Measurements from ENCODE around the gene SUCLG2.
"Not testable (repeated sequence)": the region's sequence is repeated elsewhere in the genome, so short reads cannot be mapped to it uniquely, and the experiment has no call there.

SUCLG2 gene

DNA sequence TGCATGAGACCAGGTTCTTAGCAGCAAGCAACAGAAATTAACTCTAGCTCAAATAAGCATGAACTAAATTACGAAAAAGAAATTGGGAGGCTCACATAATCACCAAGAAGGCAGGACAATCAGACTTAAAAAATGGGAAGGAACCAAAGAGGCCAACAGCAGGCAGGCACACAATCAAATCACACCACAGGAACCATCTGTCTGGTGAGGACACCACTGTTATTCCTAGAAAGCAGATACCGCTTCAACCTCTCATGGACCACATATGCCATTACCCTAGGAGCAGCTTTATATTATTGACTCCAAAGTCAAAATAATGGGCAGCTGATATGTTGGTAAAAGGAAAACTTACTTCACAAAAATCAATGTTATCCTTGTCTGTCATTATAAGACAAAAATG is 51.6 kb downstream of the SUCLG2 start:
- no peak for DNase-seq

DNA sequence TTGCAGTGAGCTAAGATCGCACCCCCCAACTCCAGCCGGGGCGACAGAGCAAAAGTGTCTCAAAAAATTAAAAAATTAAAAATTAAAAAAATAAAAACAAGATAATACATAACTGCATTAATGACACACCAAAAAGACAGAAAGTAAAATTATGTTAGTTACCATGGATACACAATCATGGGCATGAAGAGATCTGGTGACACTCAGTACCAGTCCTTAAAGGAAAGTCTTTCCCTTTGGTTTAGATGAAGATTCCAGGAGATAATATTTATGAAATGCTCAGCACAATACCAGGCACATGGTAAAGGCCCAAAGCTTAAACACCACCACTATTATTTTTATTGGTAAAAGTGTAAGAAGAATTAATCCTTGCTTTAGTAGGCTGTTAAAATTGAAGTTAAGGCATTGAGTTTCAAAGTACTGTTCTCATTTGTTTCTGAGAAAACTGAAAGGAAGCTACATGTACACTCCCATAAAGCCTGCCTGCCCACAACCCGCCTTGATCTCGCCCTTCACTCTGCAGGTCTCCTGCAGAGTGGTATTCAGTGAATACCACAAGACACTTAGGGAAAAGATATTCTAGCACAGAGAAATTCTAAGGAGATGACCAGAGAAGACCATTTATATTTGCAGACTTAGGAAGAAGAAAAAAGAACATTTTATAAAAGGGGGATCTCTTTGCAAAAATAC is 52.3 kb downstream of the SUCLG2 start:
- DNase-seq: no peak

- no peak for DNase-seq
These were observed 53.0 kb downstream of the SUCLG2 start for GRCh38 chr3:67601385-67601784.

- DNase-seq: no peak
These were observed 54.6 kb downstream of the SUCLG2 start for GRCh38 chr3:67599821-67600220.

GRCh38 chr3:67598814-67599556 is 55.4 kb downstream of the SUCLG2 start:
- DNase-seq: no peak

- no peak for DNase-seq
These were observed 59.0 kb downstream of the SUCLG2 start for GRCh38 chr3:67595424-67595823.

- no peak for DNase-seq
These were observed 60.6 kb downstream of the SUCLG2 start for GRCh38 chr3:67593761-67594234.

DNA sequence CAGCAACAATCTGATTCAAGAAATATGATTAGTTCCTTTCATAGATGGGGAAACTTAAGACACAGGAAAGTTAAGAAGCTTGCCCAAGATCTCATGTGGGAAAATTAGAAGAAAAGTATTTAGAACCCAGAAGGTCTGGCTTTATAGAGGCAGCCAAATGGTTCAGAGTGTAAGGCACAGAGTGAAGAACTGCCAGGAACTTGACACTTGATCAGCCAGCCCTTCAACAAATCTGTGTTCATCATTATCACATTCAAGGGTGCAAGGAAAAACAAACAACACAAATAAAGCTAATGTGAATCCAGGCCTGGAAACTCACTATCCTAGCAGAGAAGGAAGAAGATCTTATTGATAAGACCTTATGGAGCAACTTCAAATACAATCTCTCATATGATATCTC is 62.4 kb downstream of the SUCLG2 start:
- DNase-seq: no peak

- no peak for DNase-seq
These were observed 66.6 kb downstream of the SUCLG2 start for GRCh38 chr3:67587811-67588210.

- no peak for DNase-seq
These were observed 67.1 kb downstream of the SUCLG2 start for GRCh38 chr3:67587301-67587700.

DNA sequence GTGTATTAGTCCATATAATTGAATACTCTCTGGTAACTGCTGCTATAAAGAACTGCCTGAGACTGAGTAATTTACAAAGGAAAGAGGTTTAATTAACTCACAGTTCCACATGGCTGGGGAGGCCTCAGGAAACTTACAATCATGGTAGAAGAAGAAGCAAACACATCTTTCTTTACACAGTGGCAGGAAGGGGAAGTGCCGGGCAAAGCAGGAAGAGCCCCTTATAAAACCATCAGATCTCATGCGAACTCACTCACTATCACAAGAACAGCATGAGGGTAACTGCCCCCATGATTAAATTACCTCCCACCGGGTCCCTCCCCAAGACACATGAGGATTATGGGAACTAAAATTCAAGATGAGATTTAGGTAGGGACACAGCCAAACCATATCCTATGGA is 69.8 kb downstream of the SUCLG2 start:
- not testable (repeated sequence) for DNase-seq

DNA sequence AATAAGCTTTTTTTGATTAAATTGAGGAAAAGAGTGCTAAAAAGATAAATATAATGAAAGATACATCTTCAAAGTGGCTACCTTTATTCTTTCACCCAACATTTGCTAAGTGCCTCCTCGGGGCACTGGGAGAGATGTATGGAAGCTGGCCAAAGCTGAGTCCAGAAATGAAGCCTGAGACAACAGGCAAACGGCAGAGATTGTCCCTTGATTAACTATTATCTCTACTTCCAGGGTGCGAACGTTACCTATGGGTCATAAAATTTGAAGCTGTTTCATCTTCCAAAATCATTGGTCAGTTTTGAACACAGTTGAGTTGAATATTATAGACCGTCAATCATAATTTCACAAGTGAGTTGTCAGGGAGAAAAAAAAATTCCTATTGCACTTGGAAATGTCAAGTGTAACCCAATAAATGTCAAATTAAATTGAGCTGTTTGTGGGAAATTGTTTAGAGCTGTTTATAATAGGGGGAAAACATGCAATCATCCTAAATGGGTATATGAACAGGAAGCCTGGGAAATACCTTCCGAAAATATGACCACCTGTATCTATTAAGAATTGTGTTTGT is 73.9 kb downstream of the SUCLG2 start:
- DNase-seq: peak; percentile 17

GRCh38 chr3:67578416-67578815 is 76.0 kb downstream of the SUCLG2 start:
- DNase-seq: no peak

- no peak for DNase-seq
These were observed 78.0 kb downstream of the SUCLG2 start for GRCh38 chr3:67576441-67576840.

DNA sequence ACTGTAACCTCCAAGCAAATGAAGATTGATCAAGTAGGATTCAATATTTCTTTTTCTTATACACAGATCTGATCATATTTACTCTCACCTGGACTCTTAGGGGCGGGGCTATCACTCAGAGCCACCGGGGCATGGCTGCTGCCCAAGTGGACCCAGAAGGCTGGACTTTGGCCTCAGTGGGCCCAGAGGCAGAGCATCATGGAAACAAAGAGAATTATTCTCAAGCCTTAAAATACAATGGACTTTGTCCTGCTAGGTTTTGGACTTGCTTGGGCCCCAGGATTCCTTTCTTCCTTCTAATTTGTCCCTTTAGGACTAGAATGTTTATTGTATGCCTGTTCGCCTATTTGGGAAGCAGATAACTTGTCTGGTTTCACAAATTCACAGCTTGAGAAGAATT is 85.1 kb downstream of the SUCLG2 start:
- DNase-seq: no peak

DNA sequence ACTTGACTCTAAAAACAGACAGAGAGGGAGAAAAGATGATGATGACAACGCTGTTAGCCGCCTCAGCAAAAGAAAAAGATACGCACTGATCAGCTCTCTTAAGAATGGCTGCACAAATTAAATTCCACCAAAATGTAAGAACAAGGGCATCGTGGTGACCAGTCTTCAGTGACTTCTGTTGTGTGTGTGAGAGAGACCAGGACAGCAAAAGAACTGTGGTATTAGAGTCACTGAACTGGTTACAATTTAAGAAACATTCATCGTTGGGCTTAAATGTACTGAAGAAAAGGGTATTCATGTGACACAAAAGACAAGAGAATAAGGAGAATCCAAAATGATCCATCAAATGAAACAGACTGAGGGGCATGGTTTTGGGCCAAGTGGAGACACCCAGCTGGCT is 86.5 kb downstream of the SUCLG2 start:
- DNase-seq: no peak

GRCh38 chr3:67564973-67565372 is 89.4 kb downstream of the SUCLG2 start:
- no peak for DNase-seq

DNA sequence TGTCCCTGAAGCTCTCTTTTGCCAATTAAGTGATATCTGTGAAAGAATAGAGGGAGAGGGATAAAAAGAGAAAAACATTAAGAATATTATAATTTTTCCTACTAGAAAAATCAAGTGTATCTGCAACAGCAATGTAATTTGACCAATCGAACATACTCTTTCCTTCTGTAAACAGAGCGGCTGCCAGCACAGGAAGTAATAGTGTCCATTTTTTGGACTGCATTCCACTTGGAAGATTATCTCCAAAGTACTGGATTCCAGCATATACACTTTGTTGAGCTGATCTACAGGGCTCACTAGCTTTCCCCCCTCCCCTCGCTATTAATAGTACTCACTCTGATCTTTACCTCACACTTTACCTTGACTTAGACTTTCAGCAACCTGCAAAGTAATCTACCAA is 90.4 kb downstream of the SUCLG2 start:
- DNase-seq: no peak

- DNase-seq: no peak
These were observed 92.6 kb downstream of the SUCLG2 start for GRCh38 chr3:67561667-67562394.

DNA sequence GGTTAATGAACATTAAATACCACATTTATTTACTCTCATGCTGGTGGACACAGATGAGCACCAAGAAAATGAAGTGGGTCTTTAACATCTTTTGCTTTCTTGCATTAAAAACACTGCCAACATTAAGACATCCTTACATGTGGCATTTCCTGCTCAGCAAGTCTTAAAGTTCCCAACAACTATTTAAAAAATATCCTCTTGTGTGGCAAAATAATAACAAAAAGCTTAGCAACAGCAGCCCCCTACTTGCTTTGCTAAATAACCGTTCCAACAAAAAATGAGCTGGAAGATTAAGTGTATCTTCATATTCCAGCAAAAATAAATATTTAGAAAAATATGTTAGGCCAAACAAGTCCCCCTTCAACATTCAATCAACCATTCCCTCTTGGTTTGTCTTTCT is 93.1 kb downstream of the SUCLG2 start:
- DNase-seq: no peak

DNA sequence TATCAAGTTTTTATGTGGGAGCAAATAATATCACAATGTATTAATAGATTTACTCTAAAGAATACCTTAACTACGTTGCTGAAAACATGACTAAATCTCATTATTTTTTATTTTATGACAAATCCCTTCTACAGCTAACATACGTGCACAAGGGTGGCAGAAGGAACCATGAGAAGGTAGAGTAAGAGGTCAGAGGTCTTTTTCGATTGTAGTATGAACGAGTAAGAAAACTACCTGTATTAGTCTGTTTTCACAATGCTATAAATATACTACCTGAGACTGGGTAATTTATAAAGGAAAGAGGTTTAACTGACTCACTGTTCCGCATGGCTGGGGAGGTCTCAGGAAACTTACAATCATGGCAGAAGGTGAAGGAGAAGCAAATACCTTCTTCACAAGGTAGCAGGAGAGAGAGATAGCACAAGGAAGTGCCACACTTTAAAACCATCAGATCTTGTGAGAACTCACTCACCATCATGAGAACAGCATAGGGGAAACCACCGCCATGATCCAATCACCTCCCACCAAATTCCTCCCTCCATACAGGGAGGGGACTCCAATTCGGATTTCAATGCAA is 95.3 kb downstream of the SUCLG2 start:
- DNase-seq: no peak

DNA sequence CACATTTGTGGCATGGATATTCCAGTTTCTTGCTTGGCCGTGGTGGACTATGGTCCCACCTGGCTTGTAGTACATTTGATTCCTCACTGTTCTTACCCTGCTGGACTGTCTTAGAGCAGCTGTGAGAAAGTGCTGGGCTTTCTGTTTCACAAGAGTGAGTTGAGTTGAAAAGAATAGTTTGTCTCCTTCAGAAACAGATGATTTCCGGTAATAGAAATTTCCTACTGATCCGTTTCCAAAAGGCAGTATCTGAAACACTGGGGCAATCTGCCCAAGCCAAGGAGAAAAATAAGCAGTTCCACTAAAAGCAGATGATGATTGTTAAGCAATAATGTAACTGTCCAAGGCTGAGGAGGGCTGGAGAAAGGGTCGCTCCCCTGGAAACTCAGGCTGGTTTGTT is 96.0 kb downstream of the SUCLG2 start:
- no peak for DNase-seq

DNA sequence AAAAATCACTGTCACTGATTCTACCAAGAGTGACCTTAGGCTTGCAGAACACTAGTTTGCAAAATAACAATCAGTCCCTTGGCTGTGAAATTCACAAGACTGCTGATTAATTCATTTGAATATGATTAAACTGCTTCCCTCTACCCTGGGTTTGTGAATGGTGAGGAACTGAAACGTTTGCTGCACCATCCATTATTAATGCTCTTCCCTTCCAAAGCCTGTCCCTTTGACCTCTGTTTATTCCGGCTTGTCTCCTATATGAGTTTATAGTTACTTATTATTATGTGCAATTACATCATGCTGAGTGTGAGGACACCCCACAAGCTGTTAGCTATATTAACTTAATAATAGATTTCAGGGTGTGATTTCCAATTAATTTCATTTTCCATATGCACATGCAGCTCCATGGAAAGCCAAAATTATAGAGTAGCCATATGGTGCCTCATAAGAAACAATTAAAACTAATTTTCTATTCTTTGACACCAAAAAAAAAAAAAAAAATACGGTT is 96.5 kb downstream of the SUCLG2 start:
- no peak for DNase-seq
